Mesendoderm (in vitro differentiated cells): ENCODE results near the gene DPP7.

Experiments used
- DNase-seq: peaks from one replicate; pipeline ENCODE4 v3.0.0; 2013
- H2AK5ac ChIP-seq: 2 replicates; pipeline ENCODE4 v1.6.1; 2013; ENCODE audit warnings: low read length, inconsistent platforms
- H2BK120ac ChIP-seq: 2 replicates; pipeline ENCODE4 v1.6.1; 2013; ENCODE audit warnings: low read depth, mild to moderate bottlenecking, low read length, moderate library complexity, mixed read lengths
- H2BK15ac ChIP-seq: replicated peaks from 2 replicates; pipeline ENCODE4 v1.6.1; 2013; ENCODE audit warnings: low read depth, mild to moderate bottlenecking, moderate library complexity
- H2BK5ac ChIP-seq: 2 replicates; pipeline ENCODE4 v1.6.1; 2013; ENCODE audit warnings: low read length, inconsistent platforms
- H3K18ac ChIP-seq: 2 replicates; pipeline ENCODE4 v1.6.1; 2013; ENCODE audit warnings: mild to moderate bottlenecking, low read length, mixed read lengths
- H3K23ac ChIP-seq: one replicate; pipeline ENCODE4 v1.6.1; 2013; ENCODE audit warnings: low read length
- H3K27ac ChIP-seq: 2 replicates; pipeline ENCODE4 v1.5.1; 2013; ENCODE audit warnings: low read depth, mild to moderate bottlenecking, inconsistent platforms, low read length, moderate library complexity
- H3K27me3 ChIP-seq: 2 replicates; pipeline ENCODE4 v1.6.1; 2013; ENCODE audit warnings: low read length, control low read depth, mild to moderate bottlenecking, inconsistent platforms; ENCODE audit not compliant: insufficient read depth, poor library complexity
- H3K36me3 ChIP-seq: 2 replicates; pipeline ENCODE4 v1.6.1; 2013; ENCODE audit warnings: low read length, inconsistent platforms; ENCODE audit not compliant: control insufficient read depth, insufficient read depth
- H3K4ac ChIP-seq: one replicate; pipeline ENCODE4 v1.6.1; 2013; ENCODE audit warnings: low read depth, mild to moderate bottlenecking, low read length, moderate library complexity
- H3K4me1 ChIP-seq: 2 replicates; pipeline ENCODE4 v1.6.1; 2013; ENCODE audit warnings: low read depth, low read length, inconsistent platforms; ENCODE audit not compliant: control insufficient read depth
- H3K4me2 ChIP-seq: 2 replicates; pipeline ENCODE4 v1.6.1; 2013; ENCODE audit warnings: low read length
- H3K4me3 ChIP-seq: 2 replicates; pipeline ENCODE4 v1.5.1; 2013; ENCODE audit warnings: mild to moderate bottlenecking, low read length
- H3K56ac ChIP-seq: one replicate; pipeline ENCODE4 v1.6.1; 2013; ENCODE audit warnings: low read length
- H3K79me1 ChIP-seq: 2 replicates; pipeline ENCODE4 v1.6.1; 2013; ENCODE audit warnings: low read length, inconsistent platforms
- H3K79me2 ChIP-seq: 2 replicates; pipeline ENCODE4 v1.6.1; 2013; ENCODE audit warnings: mild to moderate bottlenecking, low read length; ENCODE audit not compliant: control insufficient read depth, insufficient read depth
- H3K9ac ChIP-seq: 2 replicates; pipeline ENCODE4 v1.6.1; 2013; ENCODE audit warnings: low read length, inconsistent platforms
- H4K5ac ChIP-seq: one replicate; pipeline ENCODE4 v1.6.1; 2013; ENCODE audit warnings: low read length
- H4K8ac ChIP-seq: one replicate; pipeline ENCODE4 v1.6.1; 2013; ENCODE audit warnings: low read depth, mild to moderate bottlenecking, control low read depth, low read length, moderate library complexity
- WGBS: extraction: QIAGEN DNeasy Blood & Tissue Kit; methylation state at CpG from one replicate; pipeline ENCODE4 v1.1.7; 2013; ENCODE audit warnings: low lambda C conversion rate, missing lambda C conversion rate; ENCODE audit not compliant: insufficient coverage; ENCODE audit errors: extremely low coverage; 5-methylcytosine and 5-hydroxymethylcytosine counted together

Gene DPP7

GRCh38 chr9:137145731-137146526 is 31.4 kb upstream of the DPP7 start:
- Histone ChIP-seq H3K36me3 (no peaks in the 10 kb centered on the region), H3K79me1 (no peaks in the 10 kb centered on the region), H2BK5ac (no peak overlapping the region), H2AK5ac (no peak overlapping the region), H2BK120ac (no peak overlapping the region), H3K27ac (no peak overlapping the region), H3K4me1 (no peaks in the 10 kb centered on the region), H4K5ac (no peak overlapping the region), H3K79me2 (no peaks in the 10 kb centered on the region), H3K4ac (no peak overlapping the region), H3K18ac (no peak overlapping the region), H3K9ac (no peak overlapping the region), H3K56ac (no peak overlapping the region), H3K4me3 (no peak overlapping the region), H3K23ac (no peak overlapping the region), H3K27me3 (no peaks in the 10 kb centered on the region), H3K4me2 (no peak overlapping the region), H4K8ac (no peak overlapping the region), H2BK15ac (no peak overlapping the region)
- WGBS: no CpG with 5 or more reads among the region's 49 CpGs
- no peak for DNase-seq

- Histone ChIP-seq H3K4me2 (no peak overlapping the region), H3K27me3 (peaks cover 13% of the 10 kb centered on the region), H2BK5ac (no peak overlapping the region), H3K23ac (no peak overlapping the region), H3K79me1 (no peaks in the 10 kb centered on the region), H3K56ac (no peak overlapping the region), H2AK5ac (no peak overlapping the region), H4K5ac (no peak overlapping the region), H2BK120ac (no peak overlapping the region), H3K18ac (no peak overlapping the region), H3K4me1 (no peaks in the 10 kb centered on the region), H3K9ac (no peak overlapping the region), H3K4ac (no peak overlapping the region), H3K36me3 (no peaks in the 10 kb centered on the region), H4K8ac (no peak overlapping the region), H2BK15ac (no peak overlapping the region), H3K27ac (no peak overlapping the region), H3K79me2 (no peaks in the 10 kb centered on the region), H3K4me3 (no peak overlapping the region)
- DNase-seq: no peak
- no CpG with 5 or more reads among the region's 4 CpGs for WGBS
Measured at GRCh38 chr9:137143459-137143858, 28.9 kb upstream of the DPP7 start.

GRCh38 chr9:137141976-137142936 is 27.7 kb upstream of the DPP7 start:
- peaks cover 18% of the 10 kb centered on the region for H3K27me3 ChIP-seq
- H2BK120ac ChIP-seq: no peak overlapping the region
- no peaks in the 10 kb centered on the region for H3K36me3 ChIP-seq
- no peak overlapping the region for H3K4me3 ChIP-seq
- no peaks in the 10 kb centered on the region for H3K4me1 ChIP-seq
- H2BK15ac ChIP-seq: no peak overlapping the region
- H3K23ac ChIP-seq: no peak overlapping the region
- H4K5ac ChIP-seq: no peak overlapping the region
- H4K8ac ChIP-seq: no peak overlapping the region
- no peak for DNase-seq
- H3K18ac ChIP-seq: no peak overlapping the region
- no peak overlapping the region for H3K27ac ChIP-seq
- no peak overlapping the region for H3K4ac ChIP-seq
- no CpG with 5 or more reads among the region's 24 CpGs for WGBS
- H3K9ac ChIP-seq: no peak overlapping the region
- no peak overlapping the region for H3K56ac ChIP-seq
- H2BK5ac ChIP-seq: no peak overlapping the region
- H3K4me2 ChIP-seq: no peak overlapping the region
- H3K79me2 ChIP-seq: no peaks in the 10 kb centered on the region
- H3K79me1 ChIP-seq: no peaks in the 10 kb centered on the region
- H2AK5ac ChIP-seq: no peak overlapping the region

- no peak overlapping the region for H3K23ac ChIP-seq
- DNase-seq: no peak
Measured at GRCh38 chr9:137141050-137141810, 26.7 kb upstream of the DPP7 start.

GRCh38 chr9:137140151-137141012 is 25.8 kb upstream of the DPP7 start:
- H3K9ac ChIP-seq: no peak overlapping the region
- H3K79me2 ChIP-seq: no peaks in the 10 kb centered on the region
- no peak overlapping the region for H3K4ac ChIP-seq
- peaks cover 18% of the 10 kb centered on the region for H3K27me3 ChIP-seq
- H3K79me1 ChIP-seq: no peaks in the 10 kb centered on the region
- no peak overlapping the region for H3K27ac ChIP-seq
- H3K36me3 ChIP-seq: no peaks in the 10 kb centered on the region
- H2BK5ac ChIP-seq: no peak overlapping the region
- H3K18ac ChIP-seq: no peak overlapping the region
- no peak overlapping the region for H3K56ac ChIP-seq
- no peak overlapping the region for H4K5ac ChIP-seq
- H4K8ac ChIP-seq: no peak overlapping the region
- H3K4me2 ChIP-seq: no peak overlapping the region
- no peak overlapping the region for H3K4me3 ChIP-seq
- H2BK15ac ChIP-seq: no peak overlapping the region
- H3K23ac ChIP-seq: no peak overlapping the region
- no peak overlapping the region for H2AK5ac ChIP-seq
- WGBS: no CpG with 5 or more reads among the region's 26 CpGs
- H2BK120ac ChIP-seq: no peak overlapping the region
- no peaks in the 10 kb centered on the region for H3K4me1 ChIP-seq
- DNase-seq: no peak

More at GRCh38 chr9:137141050-137141810, 26.7 kb upstream of the DPP7 start:
- no peaks in the 10 kb centered on the region for H3K36me3 ChIP-seq
- H3K4ac ChIP-seq: no peak overlapping the region
- H2AK5ac ChIP-seq: no peak overlapping the region
- H3K9ac ChIP-seq: no peak overlapping the region
- H2BK15ac ChIP-seq: no peak overlapping the region
- H3K79me2 ChIP-seq: no peaks in the 10 kb centered on the region
- no peak overlapping the region for H4K5ac ChIP-seq
- H3K4me1 ChIP-seq: no peaks in the 10 kb centered on the region
- peaks cover 18% of the 10 kb centered on the region for H3K27me3 ChIP-seq
- H3K56ac ChIP-seq: no peak overlapping the region
- no peak overlapping the region for H3K4me3 ChIP-seq
- no peak overlapping the region for H2BK120ac ChIP-seq
- H3K18ac ChIP-seq: no peak overlapping the region
- H4K8ac ChIP-seq: no peak overlapping the region
- H3K4me2 ChIP-seq: no peak overlapping the region
- WGBS: no CpG with 5 or more reads among the region's 17 CpGs
- H3K27ac ChIP-seq: no peak overlapping the region
- H3K79me1 ChIP-seq: no peaks in the 10 kb centered on the region
- H2BK5ac ChIP-seq: no peak overlapping the region
